ENCODE measurements around the gene PRDM16.

Gene PRDM16

DNA sequence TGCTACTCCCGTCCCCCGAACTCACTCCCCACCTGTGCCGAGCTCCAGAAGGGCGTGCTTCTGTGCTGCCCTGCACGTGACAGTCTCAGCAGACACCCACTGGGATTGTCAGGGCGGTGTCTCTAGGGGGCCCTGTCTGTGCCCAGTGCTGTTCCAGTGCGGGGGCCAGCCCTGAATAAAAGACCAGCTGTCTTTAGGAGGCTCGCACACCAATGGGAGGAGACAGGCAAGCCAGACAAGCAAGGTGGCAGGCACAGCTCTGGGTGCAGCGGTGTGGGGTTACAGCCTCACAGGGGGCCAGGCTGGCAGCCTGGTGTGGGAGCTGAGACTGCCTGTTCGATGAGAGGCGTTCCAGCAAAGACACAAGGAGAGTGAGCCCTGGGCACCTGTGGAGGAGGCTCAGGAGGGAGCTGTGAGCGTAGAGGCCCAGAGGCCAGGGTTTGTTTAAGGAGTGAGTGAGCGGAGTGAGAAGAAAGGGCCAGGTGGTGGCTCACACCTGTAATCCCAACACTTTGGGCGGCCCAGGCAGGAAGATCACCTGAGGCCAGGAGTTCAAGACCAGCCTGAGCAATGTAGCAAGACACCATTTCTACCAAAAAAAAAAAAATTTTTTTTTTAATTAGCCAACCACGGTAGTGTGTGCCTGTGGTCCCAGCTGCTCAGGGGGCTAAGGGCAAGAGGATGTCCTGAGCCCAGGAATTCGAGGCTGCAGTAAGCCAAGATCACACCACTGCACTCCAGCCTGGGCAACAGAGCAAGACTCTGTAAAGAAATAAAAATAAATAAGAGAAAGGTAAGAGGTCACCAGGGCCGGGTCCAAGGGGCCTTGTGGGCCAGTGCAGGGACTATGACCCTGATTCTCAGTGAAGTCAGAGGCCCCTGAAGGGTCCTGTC is 337.2 kb downstream of the PRDM16 start (continued):
- TF ChIP-seq SP3 (tag by site-specific recombination; IDR thresholded peaks at IDR 0.05) = no peak

DNA sequence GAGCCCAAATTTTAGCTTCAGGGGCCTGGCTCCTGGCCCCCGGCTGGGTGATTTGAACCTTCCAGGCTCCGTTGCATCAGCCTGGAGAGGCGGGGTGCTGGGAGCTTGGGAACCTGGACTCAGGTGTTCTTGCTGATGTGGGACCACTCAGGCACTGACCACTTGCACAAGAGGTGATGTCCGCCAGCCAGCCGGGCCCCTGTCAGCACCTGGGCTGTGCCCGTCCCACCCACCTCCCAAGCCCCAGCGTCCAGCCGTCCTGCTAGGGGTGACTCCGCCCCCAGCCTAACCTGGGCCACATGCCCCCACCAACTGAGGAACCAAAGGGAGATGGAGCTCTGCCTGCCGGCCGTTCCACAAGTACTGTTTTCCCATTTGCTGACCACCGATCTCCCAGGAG is 338.0 kb downstream of the PRDM16 start:
- POLR2A ChIA-PET = no interaction called here
- CTCF ChIA-PET = interaction anchor here (1.5 kb wide), 1 partner anchor 10 kb away, joined by 5 read pairs; no protein-coding TSS in a partner anchor
- TF ChIP-seq MEIS1 (CRISPR knock-in tag; IDR thresholded peaks at IDR 0.05; ENCODE audit: borderline replicate concordance) (no peak), ZNF555 (tag by site-specific recombination; conservative IDR thresholded peaks at IDR 0.05) (no peak), ZNF140 (tag by site-specific recombination; IDR thresholded peaks at IDR 0.05) (no peak), RBAK (tag by site-specific recombination; IDR thresholded peaks at IDR 0.05) (no peak), HOXD13 (CRISPR knock-in tag; IDR thresholded peaks at IDR 0.05; ENCODE audit: borderline replicate concordance) (no peak), ZNF624 (tag by site-specific recombination; IDR thresholded peaks at IDR 0.05) (no peak), ZNF292 (tag by site-specific recombination; IDR thresholded peaks at IDR 0.05; ENCODE audit: borderline replicate concordance, low read depth) (no peak), KLF10 (tag by site-specific recombination; IDR thresholded peaks at IDR 0.05) (no peak), ZSCAN16 (tag by site-specific recombination; IDR thresholded peaks at IDR 0.05) (no peak), ZNF311 (tag by site-specific recombination; IDR thresholded peaks at IDR 0.05; ENCODE audit: borderline replicate concordance) (no peak), ZNF677 (tag by site-specific recombination; IDR thresholded peaks at IDR 0.05) (no peak)
- TF ChIP-seq, protein P1, sequence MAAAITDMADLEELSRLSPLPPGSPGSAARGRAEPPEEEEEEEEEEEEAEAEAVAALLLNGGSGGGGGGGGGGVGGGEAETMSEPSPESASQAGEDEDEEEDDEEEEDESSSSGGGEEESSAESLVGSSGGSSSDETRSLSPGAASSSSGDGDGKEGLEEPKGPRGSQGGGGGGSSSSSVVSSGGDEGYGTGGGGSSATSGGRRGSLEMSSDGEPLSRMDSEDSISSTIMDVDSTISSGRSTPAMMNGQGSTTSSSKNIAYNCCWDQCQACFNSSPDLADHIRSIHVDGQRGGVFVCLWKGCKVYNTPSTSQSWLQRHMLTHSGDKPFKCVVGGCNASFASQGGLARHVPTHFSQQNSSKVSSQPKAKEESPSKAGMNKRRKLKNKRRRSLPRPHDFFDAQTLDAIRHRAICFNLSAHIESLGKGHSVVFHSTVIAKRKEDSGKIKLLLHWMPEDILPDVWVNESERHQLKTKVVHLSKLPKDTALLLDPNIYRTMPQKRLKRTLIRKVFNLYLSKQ (tag by site-specific recombination; IDR thresholded peaks at IDR 0.05; ENCODE audit: borderline replicate concordance) = no peak
- TF ChIP-seq, protein P2, sequence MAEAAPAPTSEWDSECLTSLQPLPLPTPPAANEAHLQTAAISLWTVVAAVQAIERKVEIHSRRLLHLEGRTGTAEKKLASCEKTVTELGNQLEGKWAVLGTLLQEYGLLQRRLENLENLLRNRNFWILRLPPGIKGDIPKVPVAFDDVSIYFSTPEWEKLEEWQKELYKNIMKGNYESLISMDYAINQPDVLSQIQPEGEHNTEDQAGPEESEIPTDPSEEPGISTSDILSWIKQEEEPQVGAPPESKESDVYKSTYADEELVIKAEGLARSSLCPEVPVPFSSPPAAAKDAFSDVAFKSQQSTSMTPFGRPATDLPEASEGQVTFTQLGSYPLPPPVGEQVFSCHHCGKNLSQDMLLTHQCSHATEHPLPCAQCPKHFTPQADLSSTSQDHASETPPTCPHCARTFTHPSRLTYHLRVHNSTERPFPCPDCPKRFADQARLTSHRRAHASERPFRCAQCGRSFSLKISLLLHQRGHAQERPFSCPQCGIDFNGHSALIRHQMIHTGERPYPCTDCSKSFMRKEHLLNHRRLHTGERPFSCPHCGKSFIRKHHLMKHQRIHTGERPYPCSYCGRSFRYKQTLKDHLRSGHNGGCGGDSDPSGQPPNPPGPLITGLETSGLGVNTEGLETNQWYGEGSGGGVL (tag by site-specific recombination; IDR thresholded peaks at IDR 0.05) = no peak
- Histone ChIP-seq H3K27ac (ENCODE audit: extremely low read depth, low read depth, low read length) (0 out of 2 replicates have a peak overlapping the region, but pooled peaks have one; percentile 20), H3K9me3 (ENCODE audit: control insufficient read depth, insufficient read depth, low read depth, low read length) (no peaks in the 10 kb centered on the region), H3K4me1 (ENCODE audit: control insufficient read depth, insufficient read depth, low read length) (peaks cover 30% of the 10 kb centered on the region), H3K36me3 (ENCODE audit: control insufficient read depth in 2 of 2, insufficient read depth in 1 of 2, low read length in 2 of 2) (peaks cover 0 to 34% of the 10 kb centered on the region in 2 experiments; a peak in 1 of 3 replicates), H3K4me3 (ENCODE audit: low read depth, low read length) (no peak overlapping the region)

DNA sequence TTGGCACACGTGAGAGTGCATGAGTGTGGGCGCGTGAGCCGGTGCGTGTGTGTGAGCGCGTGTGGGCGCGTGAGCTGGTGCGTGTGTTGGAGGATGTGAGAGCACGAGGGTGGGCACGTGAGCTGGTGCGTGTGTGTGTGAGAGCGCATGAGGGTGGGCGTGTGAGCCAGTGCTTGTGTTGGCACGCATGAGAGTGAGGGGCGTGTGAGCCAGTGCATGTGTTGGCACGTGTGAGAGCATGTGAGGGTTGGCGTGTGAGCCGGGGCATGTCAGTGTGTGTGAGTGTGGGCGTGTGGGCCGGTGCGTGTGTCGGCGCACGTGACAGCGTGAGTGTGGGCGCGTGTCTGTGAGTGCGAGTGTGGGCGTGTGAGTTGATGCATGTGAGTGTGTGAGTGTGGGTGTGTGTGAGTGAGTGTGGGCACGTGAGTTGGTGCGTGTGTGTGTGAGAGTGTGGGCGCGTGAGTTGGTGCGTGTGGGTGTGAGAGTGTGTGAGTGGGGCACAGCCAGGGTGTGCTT is 339.8 kb downstream of the PRDM16 start:
- Histone ChIP-seq H3K9me3 (ENCODE audit: control insufficient read depth, insufficient read depth, low read depth, low read length) (no peaks in the 10 kb centered on the region), H3K27ac (ENCODE audit: extremely low read depth, low read depth, low read length) (no peak overlapping the region), H3K4me1 (ENCODE audit: control insufficient read depth, insufficient read depth, low read length) (peaks cover 14% of the 10 kb centered on the region), H3K4me3 (ENCODE audit: low read depth, low read length) (no peak overlapping the region), H3K36me3 (ENCODE audit: control insufficient read depth in 2 of 2, insufficient read depth in 1 of 2, low read length in 2 of 2) (peaks cover 0 to 34% of the 10 kb centered on the region in 2 experiments; a peak in 1 of 3 replicates)
- ChIA-PET CTCF (interaction anchor here (0.9 kb wide), 1 partner anchor 16 kb away, joined by 3 read pairs; no protein-coding TSS in a partner anchor), POLR2A (no interaction called here)
- no peak for TF ChIP-seq ZNF610 (tag by site-specific recombination; IDR thresholded peaks at IDR 0.05; ENCODE audit: borderline replicate concordance)
- TF ChIP-seq, protein P3, sequence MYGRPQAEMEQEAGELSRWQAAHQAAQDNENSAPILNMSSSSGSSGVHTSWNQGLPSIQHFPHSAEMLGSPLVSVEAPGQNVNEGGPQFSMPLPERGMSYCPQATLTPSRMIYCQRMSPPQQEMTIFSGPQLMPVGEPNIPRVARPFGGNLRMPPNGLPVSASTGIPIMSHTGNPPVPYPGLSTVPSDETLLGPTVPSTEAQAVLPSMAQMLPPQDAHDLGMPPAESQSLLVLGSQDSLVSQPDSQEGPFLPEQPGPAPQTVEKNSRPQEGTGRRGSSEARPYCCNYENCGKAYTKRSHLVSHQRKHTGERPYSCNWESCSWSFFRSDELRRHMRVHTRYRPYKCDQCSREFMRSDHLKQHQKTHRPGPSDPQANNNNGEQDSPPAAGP (tag by site-specific recombination; IDR thresholded peaks at IDR 0.05) = no peak
- no peak for TF ChIP-seq MEIS1 (CRISPR knock-in tag; IDR thresholded peaks at IDR 0.05; ENCODE audit: borderline replicate concordance)
- TF ChIP-seq KLF9 (tag by site-specific recombination; IDR thresholded peaks at IDR 0.05; ENCODE audit: low read depth) = peak; percentile 89
- 0 out of 2 replicates have a peak, but pooled peaks have one; percentile 56 for TF ChIP-seq ZNF658 (tag by site-specific recombination; IDR thresholded peaks at IDR 0.05)
- 0 out of 2 replicates have a peak, but pooled peaks have one; percentile 52 for TF ChIP-seq ZNF571 (tag by site-specific recombination; IDR thresholded peaks at IDR 0.05)
- TF ChIP-seq, protein P4, sequence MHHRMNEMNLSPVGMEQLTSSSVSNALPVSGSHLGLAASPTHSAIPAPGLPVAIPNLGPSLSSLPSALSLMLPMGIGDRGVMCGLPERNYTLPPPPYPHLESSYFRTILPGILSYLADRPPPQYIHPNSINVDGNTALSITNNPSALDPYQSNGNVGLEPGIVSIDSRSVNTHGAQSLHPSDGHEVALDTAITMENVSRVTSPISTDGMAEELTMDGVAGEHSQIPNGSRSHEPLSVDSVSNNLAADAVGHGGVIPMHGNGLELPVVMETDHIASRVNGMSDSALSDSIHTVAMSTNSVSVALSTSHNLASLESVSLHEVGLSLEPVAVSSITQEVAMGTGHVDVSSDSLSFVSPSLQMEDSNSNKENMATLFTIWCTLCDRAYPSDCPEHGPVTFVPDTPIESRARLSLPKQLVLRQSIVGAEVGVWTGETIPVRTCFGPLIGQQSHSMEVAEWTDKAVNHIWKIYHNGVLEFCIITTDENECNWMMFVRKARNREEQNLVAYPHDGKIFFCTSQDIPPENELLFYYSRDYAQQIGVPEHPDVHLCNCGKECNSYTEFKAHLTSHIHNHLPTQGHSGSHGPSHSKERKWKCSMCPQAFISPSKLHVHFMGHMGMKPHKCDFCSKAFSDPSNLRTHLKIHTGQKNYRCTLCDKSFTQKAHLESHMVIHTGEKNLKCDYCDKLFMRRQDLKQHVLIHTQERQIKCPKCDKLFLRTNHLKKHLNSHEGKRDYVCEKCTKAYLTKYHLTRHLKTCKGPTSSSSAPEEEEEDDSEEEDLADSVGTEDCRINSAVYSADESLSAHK (tag by site-specific recombination; IDR thresholded peaks at IDR 0.05) = no peak
- TF ChIP-seq, protein P5, sequence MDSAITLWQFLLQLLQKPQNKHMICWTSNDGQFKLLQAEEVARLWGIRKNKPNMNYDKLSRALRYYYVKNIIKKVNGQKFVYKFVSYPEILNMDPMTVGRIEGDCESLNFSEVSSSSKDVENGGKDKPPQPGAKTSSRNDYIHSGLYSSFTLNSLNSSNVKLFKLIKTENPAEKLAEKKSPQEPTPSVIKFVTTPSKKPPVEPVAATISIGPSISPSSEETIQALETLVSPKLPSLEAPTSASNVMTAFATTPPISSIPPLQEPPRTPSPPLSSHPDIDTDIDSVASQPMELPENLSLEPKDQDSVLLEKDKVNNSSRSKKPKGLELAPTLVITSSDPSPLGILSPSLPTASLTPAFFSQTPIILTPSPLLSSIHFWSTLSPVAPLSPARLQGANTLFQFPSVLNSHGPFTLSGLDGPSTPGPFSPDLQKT (IDR thresholded peaks at IDR 0.05; ENCODE audit: borderline replicate concordance, low read depth, low read length) = no peak
